ENCODE data around the gene OR2V1. TPM values are rescaled to one million over a fixed set of nuclear protein-coding genes. Genes with fewer than 3 reads are reported as not detected.

The OR2V1 gene
- total RNA-seq, 6 donors from 2014 or later = not detected

- H3K27ac ChIP-seq = no peak overlapping the region
- DNase-seq (no peak), ATAC-seq (ENCODE audit: low FRiP score in 2 of 2) (no peak)
- no peaks in the 10 kb centered on the region for H3K36me3 ChIP-seq
- no peaks in the 10 kb centered on the region for H3K27me3 ChIP-seq
- WGBS, 2 donors = 61 to 71% methylated on average over 10 of the region's 10 CpGs
- TF ChIP-seq POLR2AphosphoS5 (IDR thresholded peaks at IDR 0.05) (no peak), CTCF (IDR thresholded peaks at IDR 0.05) (peak in 1 of 6 experiments; percentile 24)
- no peaks in the 10 kb centered on the region for H3K9me3 ChIP-seq
- no peak overlapping the region for H3K4me3 ChIP-seq
- H3K4me1 ChIP-seq = no peaks in the 10 kb centered on the region
These were observed 42.7 kb downstream of the OR2V1 start for GRCh38 chr5:181088289-181088688.

GRCh38 chr5:181087309-181087708, 43.7 kb downstream of the OR2V1 start:
- H3K9me3 ChIP-seq = no peaks in the 10 kb centered on the region
- ATAC-seq (ENCODE audit: low FRiP score in 2 of 2) = peak in 1 of 2 donors; percentile 14
- no peaks in the 10 kb centered on the region for H3K4me1 ChIP-seq
- no peaks in the 10 kb centered on the region for H3K36me3 ChIP-seq
- TF ChIP-seq POLR2AphosphoS5 (IDR thresholded peaks at IDR 0.05) (no peak), EP300 (IDR thresholded peaks at IDR 0.05) (no peak), CTCF (IDR thresholded peaks at IDR 0.05) (no peak), POLR2A (IDR thresholded peaks at IDR 0.05) (no peak)
- H3K27me3 ChIP-seq = no peaks in the 10 kb centered on the region
- H3K4me3 ChIP-seq = no peak overlapping the region
- 76 to 82% methylated on average over 10 of the region's 10 CpGs for WGBS, 2 donors
- H3K27ac ChIP-seq = no peak overlapping the region
- DNase-seq = no peak

GRCh38 chr5:181086884-181087205, 44.1 kb downstream of the OR2V1 start:
- Histone ChIP-seq H3K36me3 (no peaks in the 10 kb centered on the region), H3K4me1 (no peaks in the 10 kb centered on the region), H3K27ac (no peak overlapping the region), H3K9me3 (no peaks in the 10 kb centered on the region), H3K27me3 (no peaks in the 10 kb centered on the region), H3K4me3 (no peak overlapping the region)
- ATAC-seq (ENCODE audit: low FRiP score in 2 of 2) = no peak
- 66 to 84% methylated on average over 7 of the region's 7 CpGs for WGBS, 2 donors
- no peak for DNase-seq
- TF ChIP-seq POLR2A (IDR thresholded peaks at IDR 0.05) (no peak), POLR2AphosphoS5 (IDR thresholded peaks at IDR 0.05) (no peak), EP300 (IDR thresholded peaks at IDR 0.05) (no peak), CTCF (IDR thresholded peaks at IDR 0.05) (no peak)

GRCh38 chr5:181086026-181086883, 44.7 kb downstream of the OR2V1 start:
- Histone ChIP-seq H3K27me3 (no peaks in the 10 kb centered on the region), H3K27ac (no peak overlapping the region), H3K4me3 (no peak overlapping the region), H3K36me3 (no peaks in the 10 kb centered on the region), H3K4me1 (no peaks in the 10 kb centered on the region), H3K9me3 (no peaks in the 10 kb centered on the region)
- ATAC-seq (ENCODE audit: low FRiP score in 2 of 2) = no peak
- no peak for TF ChIP-seq EP300 (IDR thresholded peaks at IDR 0.05)
- no peak for TF ChIP-seq POLR2A (IDR thresholded peaks at IDR 0.05)
- TF ChIP-seq CTCF (IDR thresholded peaks at IDR 0.05) = no peak
- TF ChIP-seq POLR2AphosphoS5 (IDR thresholded peaks at IDR 0.05) = no peak
- 71 to 73% methylated on average over 16 to 17 of the region's 17 CpGs for WGBS, 2 donors
- DNase-seq = peak in 1 of 2 donors; percentile 45

All from upper lobe of left lung (tissue), 6 donors.